ENCODE measurements around the gene TRMT2B. TPM values are rescaled to one million over a fixed set of nuclear protein-coding genes. Genes with fewer than 3 reads are reported as not detected.
"Not testable (repeated sequence)": the region's sequence is repeated elsewhere in the genome, so short reads cannot be mapped to it uniquely, and the experiment has no call there.

The TRMT2B gene
- total and polyA plus RNA-seq, 8 donors = 9.7 to 19.5 (median 13.4) TPM

DNA sequence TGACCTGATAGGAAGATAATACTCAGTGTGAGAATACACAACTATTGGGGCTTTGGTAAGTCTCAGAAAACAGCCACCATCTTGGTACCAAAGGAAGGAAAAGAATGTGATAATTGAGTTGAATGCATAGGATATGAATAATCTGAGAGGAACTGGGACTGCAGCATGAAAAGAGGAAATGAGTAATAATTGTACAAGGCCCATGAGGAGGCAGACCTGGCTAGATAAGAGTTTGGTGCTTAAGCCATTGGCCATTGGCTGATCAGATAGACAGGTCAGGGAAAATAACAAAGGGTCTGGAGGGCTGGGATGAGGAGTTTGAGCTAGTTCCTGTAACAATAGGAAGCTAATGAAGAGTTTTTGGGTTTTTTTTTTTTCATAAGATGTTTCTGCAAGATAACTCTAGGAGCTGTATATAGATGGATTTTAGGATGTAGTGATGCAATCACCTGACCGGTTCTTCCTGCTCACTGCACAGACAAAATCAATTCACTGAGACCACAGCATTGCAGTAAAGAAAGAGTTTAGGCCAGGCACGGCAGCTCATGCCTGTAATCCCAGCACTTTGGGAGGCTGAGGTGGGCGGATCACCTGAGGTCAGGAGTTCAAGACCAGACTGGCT, 5.3 kb upstream of the TRMT2B start:
- H3K4me3 ChIP-seq = no peak overlapping the region
- no peaks in the 10 kb centered on the region for H3K9me3 ChIP-seq

DNA sequence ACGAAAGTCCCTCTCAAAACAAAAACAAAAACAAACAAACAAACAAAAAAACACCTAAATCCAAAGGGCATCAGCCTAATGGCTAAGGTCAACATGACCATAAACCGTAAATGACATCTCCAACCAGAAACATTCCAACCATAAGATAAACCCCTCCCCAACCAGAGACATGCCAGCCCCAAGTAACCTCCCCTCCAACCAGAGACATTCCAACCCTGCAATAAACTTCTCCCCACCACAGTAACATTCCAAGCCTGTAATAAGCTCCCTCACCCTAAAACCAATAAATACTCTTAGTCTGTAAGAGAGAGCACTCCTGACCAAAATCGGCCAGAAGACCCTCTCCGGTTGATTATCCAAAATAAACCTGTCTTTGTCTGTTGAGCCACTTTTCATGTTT, 4.6 kb upstream of the TRMT2B start:
- H3K4me3 ChIP-seq; H3K9me3 ChIP-seq; ATAC-seq; H3K27me3 ChIP-seq; DNase-seq; H3K36me3 ChIP-seq; intact Hi-C loops (cut with DNase I); H3K27ac ChIP-seq; H3K4me1 ChIP-seq: not testable (repeated sequence)

More for the DNA sequence above, 5.3 kb upstream of the TRMT2B start:
- no peaks in the 10 kb centered on the region for H3K27me3 ChIP-seq
- ATAC-seq (no peak), DNase-seq (no peak)
- TF ChIP-seq, protein P1, sequence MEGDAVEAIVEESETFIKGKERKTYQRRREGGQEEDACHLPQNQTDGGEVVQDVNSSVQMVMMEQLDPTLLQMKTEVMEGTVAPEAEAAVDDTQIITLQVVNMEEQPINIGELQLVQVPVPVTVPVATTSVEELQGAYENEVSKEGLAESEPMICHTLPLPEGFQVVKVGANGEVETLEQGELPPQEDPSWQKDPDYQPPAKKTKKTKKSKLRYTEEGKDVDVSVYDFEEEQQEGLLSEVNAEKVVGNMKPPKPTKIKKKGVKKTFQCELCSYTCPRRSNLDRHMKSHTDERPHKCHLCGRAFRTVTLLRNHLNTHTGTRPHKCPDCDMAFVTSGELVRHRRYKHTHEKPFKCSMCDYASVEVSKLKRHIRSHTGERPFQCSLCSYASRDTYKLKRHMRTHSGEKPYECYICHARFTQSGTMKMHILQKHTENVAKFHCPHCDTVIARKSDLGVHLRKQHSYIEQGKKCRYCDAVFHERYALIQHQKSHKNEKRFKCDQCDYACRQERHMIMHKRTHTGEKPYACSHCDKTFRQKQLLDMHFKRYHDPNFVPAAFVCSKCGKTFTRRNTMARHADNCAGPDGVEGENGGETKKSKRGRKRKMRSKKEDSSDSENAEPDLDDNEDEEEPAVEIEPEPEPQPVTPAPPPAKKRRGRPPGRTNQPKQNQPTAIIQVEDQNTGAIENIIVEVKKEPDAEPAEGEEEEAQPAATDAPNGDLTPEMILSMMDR (IDR thresholded peaks at IDR 0.05) = no peak
- intact Hi-C loops (cut with DNase I) = no loop called here
- no peaks in the 10 kb centered on the region for H3K4me1 ChIP-seq
- H3K27ac ChIP-seq = no peak overlapping the region
- no peaks in the 10 kb centered on the region for H3K36me3 ChIP-seq

DNA sequence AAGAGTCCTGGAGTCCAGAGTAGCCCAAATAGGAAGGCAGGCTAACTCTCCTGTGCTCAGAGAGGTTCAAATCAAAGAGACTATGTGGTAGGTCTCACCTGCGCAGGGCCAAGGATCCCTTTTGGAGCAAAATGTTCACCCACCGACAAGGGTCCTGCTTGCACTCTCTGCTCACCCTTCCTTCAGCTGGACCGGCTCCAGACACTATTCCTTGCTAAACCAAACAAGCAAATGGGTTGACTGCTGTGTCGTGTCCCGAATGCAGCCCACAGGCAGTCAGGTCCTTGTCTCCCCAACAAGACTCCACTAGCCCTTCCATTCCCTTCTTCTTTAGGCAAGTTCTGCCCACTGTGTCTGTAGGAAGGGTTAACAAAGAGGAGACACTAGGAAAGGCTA, 760 bp downstream of the TRMT2B start:
- ATAC-seq (peak; percentile 2), DNase-seq (no peak)
- Histone ChIP-seq H3K27ac (peak overlapping the region; percentile 81 to 93), H3K27me3 (no peaks in the 10 kb centered on the region), H3K9me3 (no peaks in the 10 kb centered on the region), H3K36me3 (no peaks in the 10 kb centered on the region), H3K4me1 (no peaks in the 10 kb centered on the region), H3K4me3 (peak overlapping the region; percentile 33 to 61)
- TF ChIP-seq, protein P1 (IDR thresholded peaks at IDR 0.05) = no peak
- intact Hi-C loops (cut with DNase I) = no loop called here

DNA sequence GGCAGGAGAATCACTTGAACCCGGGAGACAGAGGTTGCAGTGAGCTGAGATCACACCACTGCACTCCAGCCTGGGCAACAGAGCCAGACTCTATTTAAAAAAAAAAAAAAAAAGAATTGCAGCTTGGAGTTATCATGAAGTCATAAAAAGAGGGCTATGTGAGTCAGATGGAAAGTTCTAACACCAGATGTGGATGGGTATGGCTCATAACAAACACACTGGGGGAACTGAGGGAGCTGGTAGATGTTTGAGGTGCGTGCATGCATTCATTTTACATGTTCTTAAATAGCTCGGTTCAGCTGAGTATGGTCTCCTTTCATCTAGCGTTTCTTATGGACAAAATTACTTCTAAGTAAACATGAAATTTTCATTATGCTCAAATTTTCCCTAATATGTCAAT, 11.7 kb downstream of the TRMT2B start:
- no peak overlapping the region for H3K27ac ChIP-seq
- intact Hi-C loops (cut with DNase I) = no loop called here
- no peak overlapping the region for H3K4me3 ChIP-seq
- ATAC-seq = no peak
- TF ChIP-seq, protein P1 (IDR thresholded peaks at IDR 0.05) = no peak
- no peak for DNase-seq
- H3K36me3 ChIP-seq = peaks cover 0 to 61% of the 10 kb centered on the region in 2 donors
- no peaks in the 10 kb centered on the region for H3K9me3 ChIP-seq
- H3K27me3 ChIP-seq = no peaks in the 10 kb centered on the region
- no peaks in the 10 kb centered on the region for H3K4me1 ChIP-seq

DNA sequence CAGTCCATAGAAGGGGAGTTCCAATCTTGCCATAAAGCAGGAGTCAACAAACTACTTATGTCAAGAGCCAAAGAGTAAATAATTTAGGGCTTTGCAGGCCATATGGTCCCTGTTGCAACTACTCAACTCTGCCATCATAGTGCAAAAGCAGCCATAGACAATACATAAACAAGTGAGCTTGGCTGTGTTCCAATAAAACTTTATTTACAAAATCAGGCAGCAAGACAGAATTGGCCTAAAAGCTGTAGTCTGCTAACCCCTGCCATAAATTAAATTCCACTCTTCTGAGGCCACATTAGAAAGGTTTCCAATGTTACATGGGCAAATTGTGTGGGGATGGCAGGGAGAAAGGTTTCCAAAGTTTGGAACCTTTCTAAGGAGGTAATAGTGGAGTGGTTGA, 14.7 kb downstream of the TRMT2B start:
- no peak for ATAC-seq
- Histone ChIP-seq H3K27me3 (no peaks in the 10 kb centered on the region), H3K9me3 (no peaks in the 10 kb centered on the region), H3K36me3 (peaks cover 0 to 76% of the 10 kb centered on the region in 2 donors), H3K27ac (no peak overlapping the region), H3K4me1 (no peaks in the 10 kb centered on the region), H3K4me3 (no peak overlapping the region)
- DNase-seq = no peak
- TF ChIP-seq, protein P1 (IDR thresholded peaks at IDR 0.05) = no peak
- intact Hi-C loops (cut with DNase I) = no loop called here

DNA sequence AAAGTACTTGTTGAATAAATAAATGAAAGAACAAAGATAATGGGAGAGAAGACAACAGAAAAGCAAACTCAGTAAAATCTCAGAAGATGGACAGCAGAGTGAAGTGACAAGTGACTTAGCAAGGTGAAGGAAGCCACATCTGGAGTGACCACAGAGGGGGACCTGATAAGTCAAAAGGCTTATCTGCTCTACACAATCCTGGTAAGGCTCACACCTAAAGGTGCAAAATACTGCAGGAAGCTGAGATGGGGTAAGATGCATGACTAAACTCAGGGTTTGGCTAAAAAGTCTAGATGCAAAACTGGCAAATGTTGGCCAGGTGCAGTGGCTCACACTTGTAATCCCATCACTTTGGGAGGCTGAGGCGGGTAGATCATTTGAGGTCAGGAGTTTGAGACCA, 22.2 kb downstream of the TRMT2B start:
- TF ChIP-seq, protein P1 (IDR thresholded peaks at IDR 0.05) = no peak
- intact Hi-C loops (cut with DNase I) = no loop called here
- no peak for ATAC-seq
- Histone ChIP-seq H3K9me3 (no peaks in the 10 kb centered on the region), H3K4me1 (no peaks in the 10 kb centered on the region), H3K36me3 (peaks cover 0 to 41% of the 10 kb centered on the region in 2 donors), H3K4me3 (no peak overlapping the region), H3K27ac (no peak overlapping the region), H3K27me3 (no peaks in the 10 kb centered on the region)
- DNase-seq = no peak
